ENCODE results near the gene SOCS7.
A peak's percentile ranks its signal among the peaks of the same experiment; 100 is the strongest.

Gene SOCS7

GRCh38 chr17:38364741-38365140 lies 13.1 kb downstream of the SOCS7 start:
- Mint-ChIP-seq H3K27me3 (ENCODE audit: low read depth) (no peaks in the 10 kb centered on the region), H3K4me3 (no peak overlapping the region), H3K9me3 (no peaks in the 10 kb centered on the region), H3K36me3 (ENCODE audit: low read depth) (peaks cover 10% of the 10 kb centered on the region), H3K4me1 (ENCODE audit: low read depth) (no peaks in the 10 kb centered on the region), H3K27ac (no peak overlapping the region)
- no peak for DNase-seq (ENCODE audit: low spot score)

- H3K9me3 Mint-ChIP-seq, result no peaks in the 10 kb centered on the region
- H3K4me3 Mint-ChIP-seq, result no peak overlapping the region
- no peak overlapping the region for H3K27ac Mint-ChIP-seq
- H3K4me1 Mint-ChIP-seq (ENCODE audit: low read depth), result no peaks in the 10 kb centered on the region
- H3K27me3 Mint-ChIP-seq (ENCODE audit: low read depth), result no peaks in the 10 kb centered on the region
- peaks cover 27% of the 10 kb centered on the region for H3K36me3 Mint-ChIP-seq (ENCODE audit: low read depth)
- DNase-seq (ENCODE audit: low spot score), result no peak
Measured at GRCh38 chr17:38369124-38369886, 17.7 kb downstream of the SOCS7 start.

GRCh38 chr17:38379448-38379847 lies 27.8 kb downstream of the SOCS7 start:
- no peaks in the 10 kb centered on the region for H3K4me1 Mint-ChIP-seq (ENCODE audit: low read depth)
- no peak overlapping the region for H3K4me3 Mint-ChIP-seq
- peaks cover 12% of the 10 kb centered on the region for H3K36me3 Mint-ChIP-seq (ENCODE audit: low read depth)
- DNase-seq (ENCODE audit: low spot score), result no peak
- H3K27ac Mint-ChIP-seq, result no peak overlapping the region
- H3K27me3 Mint-ChIP-seq (ENCODE audit: low read depth), result no peaks in the 10 kb centered on the region
- H3K9me3 Mint-ChIP-seq, result no peaks in the 10 kb centered on the region

- Mint-ChIP-seq H3K4me1 (ENCODE audit: low read depth) (no peaks in the 10 kb centered on the region), H3K36me3 (ENCODE audit: low read depth) (peaks cover 19% of the 10 kb centered on the region), H3K27ac (no peak overlapping the region), H3K27me3 (ENCODE audit: low read depth) (no peaks in the 10 kb centered on the region), H3K9me3 (no peaks in the 10 kb centered on the region), H3K4me3 (no peak overlapping the region)
- no peak for DNase-seq (ENCODE audit: low spot score)
Measured at GRCh38 chr17:38395090-38395489, 43.4 kb downstream of the SOCS7 start.

- Mint-ChIP-seq H3K36me3 (ENCODE audit: low read depth) (peaks cover 19% of the 10 kb centered on the region), H3K4me3 (no peak overlapping the region), H3K27ac (no peak overlapping the region), H3K27me3 (ENCODE audit: low read depth) (no peaks in the 10 kb centered on the region), H3K9me3 (no peaks in the 10 kb centered on the region), H3K4me1 (ENCODE audit: low read depth) (no peaks in the 10 kb centered on the region)
- no peak for DNase-seq (ENCODE audit: low spot score)
Measured at GRCh38 chr17:38397227-38397626, 45.6 kb downstream of the SOCS7 start.

GRCh38 chr17:38400286-38400685 lies 48.6 kb downstream of the SOCS7 start:
- no peak for DNase-seq (ENCODE audit: low spot score)
- Mint-ChIP-seq H3K27me3 (ENCODE audit: low read depth) (no peaks in the 10 kb centered on the region), H3K9me3 (no peaks in the 10 kb centered on the region), H3K36me3 (ENCODE audit: low read depth) (peaks cover 19% of the 10 kb centered on the region), H3K27ac (no peak overlapping the region), H3K4me3 (no peak overlapping the region), H3K4me1 (ENCODE audit: low read depth) (no peaks in the 10 kb centered on the region)

- Mint-ChIP-seq H3K36me3 (ENCODE audit: low read depth) (peaks cover 13% of the 10 kb centered on the region), H3K27ac (no peak overlapping the region), H3K9me3 (no peaks in the 10 kb centered on the region), H3K27me3 (ENCODE audit: low read depth) (no peaks in the 10 kb centered on the region), H3K4me1 (ENCODE audit: low read depth) (no peaks in the 10 kb centered on the region), H3K4me3 (no peak overlapping the region)
- DNase-seq (ENCODE audit: low spot score), result no peak
Measured at GRCh38 chr17:38401459-38401858, 49.8 kb downstream of the SOCS7 start.

GRCh38 chr17:38402897-38403296 lies 51.3 kb downstream of the SOCS7 start:
- no peak for DNase-seq (ENCODE audit: low spot score)
- H3K9me3 Mint-ChIP-seq, result no peaks in the 10 kb centered on the region
- H3K27me3 Mint-ChIP-seq (ENCODE audit: low read depth), result no peaks in the 10 kb centered on the region
- no peak overlapping the region for H3K4me3 Mint-ChIP-seq
- H3K27ac Mint-ChIP-seq, result no peak overlapping the region
- no peaks in the 10 kb centered on the region for H3K4me1 Mint-ChIP-seq (ENCODE audit: low read depth)
- H3K36me3 Mint-ChIP-seq (ENCODE audit: low read depth), result peaks cover 4% of the 10 kb centered on the region

GRCh38 chr17:38403491-38403890 lies 51.8 kb downstream of the SOCS7 start:
- H3K4me1 Mint-ChIP-seq (ENCODE audit: low read depth), result no peaks in the 10 kb centered on the region
- H3K36me3 Mint-ChIP-seq (ENCODE audit: low read depth), result peaks cover 4% of the 10 kb centered on the region
- H3K27me3 Mint-ChIP-seq (ENCODE audit: low read depth), result no peaks in the 10 kb centered on the region
- H3K27ac Mint-ChIP-seq, result no peak overlapping the region
- no peak overlapping the region for H3K4me3 Mint-ChIP-seq
- DNase-seq (ENCODE audit: low spot score), result no peak
- H3K9me3 Mint-ChIP-seq, result no peaks in the 10 kb centered on the region

- H3K27me3 Mint-ChIP-seq (ENCODE audit: low read depth), result no peaks in the 10 kb centered on the region
- DNase-seq (ENCODE audit: low spot score), result no peak
- peaks cover 3% of the 10 kb centered on the region for H3K36me3 Mint-ChIP-seq (ENCODE audit: low read depth)
- no peak overlapping the region for H3K27ac Mint-ChIP-seq
- no peaks in the 10 kb centered on the region for H3K4me1 Mint-ChIP-seq (ENCODE audit: low read depth)
- H3K4me3 Mint-ChIP-seq, result no peak overlapping the region
- no peaks in the 10 kb centered on the region for H3K9me3 Mint-ChIP-seq
Measured at GRCh38 chr17:38404174-38404943, 52.7 kb downstream of the SOCS7 start.

GRCh38 chr17:38405654-38406053 lies 54.0 kb downstream of the SOCS7 start:
- Mint-ChIP-seq H3K4me3 (no peak overlapping the region), H3K9me3 (no peaks in the 10 kb centered on the region), H3K27ac (no peak overlapping the region), H3K27me3 (ENCODE audit: low read depth) (no peaks in the 10 kb centered on the region), H3K4me1 (ENCODE audit: low read depth) (no peaks in the 10 kb centered on the region), H3K36me3 (ENCODE audit: low read depth) (no peaks in the 10 kb centered on the region)
- DNase-seq (ENCODE audit: low spot score), result no peak

GRCh38 chr17:38410201-38410600 lies 58.6 kb downstream of the SOCS7 start:
- no peaks in the 10 kb centered on the region for H3K36me3 Mint-ChIP-seq (ENCODE audit: low read depth)
- DNase-seq (ENCODE audit: low spot score), result no peak
- H3K27ac Mint-ChIP-seq, result no peak overlapping the region
- H3K9me3 Mint-ChIP-seq, result no peaks in the 10 kb centered on the region
- H3K4me3 Mint-ChIP-seq, result no peak overlapping the region
- no peaks in the 10 kb centered on the region for H3K27me3 Mint-ChIP-seq (ENCODE audit: low read depth)
- H3K4me1 Mint-ChIP-seq (ENCODE audit: low read depth), result peaks cover 1% of the 10 kb centered on the region

- no peaks in the 10 kb centered on the region for H3K9me3 Mint-ChIP-seq
- H3K36me3 Mint-ChIP-seq (ENCODE audit: low read depth), result no peaks in the 10 kb centered on the region
- no peak overlapping the region for H3K27ac Mint-ChIP-seq
- DNase-seq (ENCODE audit: low spot score), result no peak
- peaks cover 2% of the 10 kb centered on the region for H3K4me1 Mint-ChIP-seq (ENCODE audit: low read depth)
- peaks cover 26% of the 10 kb centered on the region for H3K27me3 Mint-ChIP-seq (ENCODE audit: low read depth)
- peak overlapping the region; percentile 52 for H3K4me3 Mint-ChIP-seq
Measured at GRCh38 chr17:38415250-38416194, 63.9 kb downstream of the SOCS7 start.

- Mint-ChIP-seq H3K9me3 (no peaks in the 10 kb centered on the region), H3K36me3 (ENCODE audit: low read depth) (no peaks in the 10 kb centered on the region), H3K4me1 (ENCODE audit: low read depth) (peaks cover 2% of the 10 kb centered on the region), H3K27ac (no peak overlapping the region), H3K27me3 (ENCODE audit: low read depth) (peaks cover 34% of the 10 kb centered on the region), H3K4me3 (no peak overlapping the region)
- DNase-seq (ENCODE audit: low spot score), result no peak
Measured at GRCh38 chr17:38416840-38417209, 65.2 kb downstream of the SOCS7 start.

Measured in T-helper 2 cell treated with Interferon-gamma antibody and Interleukin-4, amounts not matched to agents 5 μg/mL and 100 μg/mL, for 36 hours (primary cell).